ENCODE measurements around the gene PARVG. TPM values are rescaled to one million over a fixed set of nuclear protein-coding genes. Genes with fewer than 3 reads are reported as not detected.
"Not testable (repeated sequence)": the region's sequence is repeated elsewhere in the genome, so short reads cannot be mapped to it uniquely, and the experiment has no call there.

The PARVG gene
- total RNA-seq, 1 experiment from 2014 or later = not detected

GRCh38 chr22:44211946-44212930, 31.5 kb downstream of the PARVG start:
- no peak for DNase-seq (ENCODE audit: low read depth)

DNA sequence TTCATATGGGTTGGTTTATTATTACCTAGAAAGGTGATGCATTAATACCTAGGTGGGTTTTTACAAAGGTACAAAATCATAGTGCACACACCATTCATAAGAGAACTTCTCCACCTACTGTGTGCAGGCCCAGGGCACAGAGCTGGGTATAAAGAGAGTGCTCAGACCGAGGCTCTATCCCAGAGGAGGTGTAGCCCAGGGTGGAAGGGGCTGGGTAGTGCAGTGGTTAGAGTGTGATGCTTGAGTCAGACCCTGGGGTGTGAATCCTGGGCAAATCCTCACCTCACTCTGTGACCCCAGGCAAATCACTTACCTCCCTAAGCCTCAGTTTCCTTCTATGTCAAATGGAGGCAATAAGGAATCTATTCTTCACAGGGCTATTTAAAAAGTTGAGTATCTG, 32.2 kb downstream of the PARVG start:
- DNase-seq (ENCODE audit: low read depth) = no peak

DNA sequence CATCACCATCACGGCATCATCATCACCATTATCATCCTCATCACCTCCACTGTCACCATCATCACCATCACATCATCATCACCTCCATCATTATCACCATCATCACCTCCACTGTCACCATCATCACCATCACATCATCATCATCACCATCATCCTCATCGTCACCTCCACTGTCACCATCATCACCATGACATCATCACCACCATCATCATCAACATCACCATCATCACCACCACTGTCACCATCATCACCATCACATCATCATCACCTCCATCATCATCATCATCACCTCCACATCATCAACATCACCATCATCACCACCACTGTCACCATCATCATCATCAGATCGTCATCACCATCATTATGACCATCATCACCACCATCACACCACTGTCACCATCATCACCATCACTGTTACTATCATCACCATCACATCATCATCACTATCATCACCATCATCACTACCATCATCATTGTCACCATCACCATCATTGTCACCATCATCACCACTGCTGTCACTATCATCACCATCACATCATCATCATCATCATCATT, 32.8 kb downstream of the PARVG start:
- no peak for DNase-seq (ENCODE audit: low read depth)

- DNase-seq (ENCODE audit: low read depth) = no peak
Observed at GRCh38 chr22:44214187-44214586, 33.5 kb downstream of the PARVG start.

GRCh38 chr22:44214764-44215163, 34.0 kb downstream of the PARVG start:
- DNase-seq (ENCODE audit: low read depth) = no peak

DNA sequence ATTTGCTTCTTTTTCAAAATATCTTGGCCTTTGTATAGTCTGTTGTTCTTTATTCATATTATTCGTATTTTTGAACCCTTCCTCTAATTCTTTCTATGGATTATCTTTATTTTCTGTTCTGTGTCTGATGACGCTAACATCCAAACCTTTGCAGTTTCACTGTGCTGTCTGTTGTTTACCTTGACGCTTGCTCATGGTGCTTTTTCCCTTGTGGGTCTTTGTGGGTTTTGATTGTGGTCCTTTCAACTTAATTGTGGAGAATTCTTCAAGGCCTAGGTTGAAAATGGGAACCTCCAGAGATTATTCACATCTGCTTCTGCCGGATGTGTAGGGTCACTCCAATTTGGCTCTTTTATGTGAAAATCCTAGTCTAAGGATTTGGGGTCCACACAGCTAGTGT, 34.6 kb downstream of the PARVG start:
- DNase-seq (ENCODE audit: low read depth) = no peak

- DNase-seq (ENCODE audit: low read depth) = no peak
Observed at GRCh38 chr22:44217346-44217745, 36.6 kb downstream of the PARVG start.

- DNase-seq (ENCODE audit: low read depth) = no peak
Observed at GRCh38 chr22:44218071-44218470, 37.3 kb downstream of the PARVG start.

DNA sequence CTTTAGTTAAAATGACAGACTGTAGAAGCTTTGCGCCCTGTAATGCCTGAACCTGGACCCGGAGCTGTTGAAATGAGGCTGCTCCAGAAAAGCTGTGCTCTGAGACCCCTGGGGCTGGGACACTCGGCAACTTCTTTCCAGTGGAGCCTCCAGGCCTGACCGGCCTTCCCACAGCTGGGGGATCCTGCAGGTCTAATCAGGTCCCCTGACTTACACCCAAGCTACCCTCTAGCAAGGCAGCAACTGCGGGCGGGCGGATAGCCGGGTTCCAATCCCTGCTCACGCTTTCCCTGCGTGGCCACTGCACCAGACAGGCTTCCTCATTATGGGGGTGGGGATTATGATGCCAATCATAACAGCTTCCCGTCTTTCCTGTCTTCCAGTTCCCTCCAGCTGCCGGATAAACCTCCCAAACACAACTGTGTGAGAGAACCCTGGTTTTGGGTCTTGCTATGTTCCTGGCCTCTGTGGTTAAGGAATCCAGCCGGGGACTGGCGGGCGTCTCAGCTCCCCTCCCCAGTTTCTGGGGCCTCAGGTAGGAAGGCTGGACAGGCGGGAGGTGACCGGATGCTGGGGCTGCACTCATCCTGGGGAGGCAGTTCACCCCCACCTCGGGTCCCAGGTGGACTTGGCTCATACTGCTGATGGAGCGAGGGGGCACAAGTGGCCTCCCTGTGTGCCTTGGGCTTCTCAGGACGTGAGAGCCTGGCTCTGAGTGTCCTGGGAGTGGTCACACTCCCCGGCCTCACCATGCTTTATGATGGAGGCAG, 38.6 kb downstream of the PARVG start:
- DNase-seq (ENCODE audit: low read depth) = no peak

- no peak for DNase-seq (ENCODE audit: low read depth)
Observed at GRCh38 chr22:44220727-44221680, 40.3 kb downstream of the PARVG start.

GRCh38 chr22:44221710-44222475, 41.2 kb downstream of the PARVG start:
- DNase-seq (ENCODE audit: low read depth) = no peak

- peak; percentile 9 for DNase-seq (ENCODE audit: low read depth)
Observed at GRCh38 chr22:44224166-44224565, 43.4 kb downstream of the PARVG start.

- no peak for DNase-seq (ENCODE audit: low read depth)
Observed at GRCh38 chr22:44225091-44225689, 44.5 kb downstream of the PARVG start.

- DNase-seq (ENCODE audit: low read depth) = no peak
Observed at GRCh38 chr22:44225812-44226211, 45.1 kb downstream of the PARVG start.

DNA sequence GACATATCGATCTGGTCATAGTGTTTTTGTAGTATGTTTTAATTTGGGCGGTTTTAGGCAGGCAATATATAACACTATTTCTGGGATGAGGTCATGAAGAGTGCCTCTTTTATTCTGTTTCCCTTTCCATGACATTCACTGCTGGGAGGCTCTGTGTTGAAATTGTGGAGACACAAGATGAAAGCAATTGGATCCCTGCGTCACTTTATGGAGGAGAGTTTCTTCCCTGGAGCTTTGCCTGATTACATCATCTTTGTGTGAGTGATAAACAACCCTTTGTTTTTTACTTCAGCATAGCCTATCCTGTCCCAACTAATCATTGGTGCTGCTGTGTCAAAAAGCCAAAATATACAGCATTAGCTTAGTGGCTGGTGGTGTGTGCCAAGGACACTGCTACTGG, 48.6 kb downstream of the PARVG start:
- DNase-seq (ENCODE audit: low read depth) = no peak

- DNase-seq (ENCODE audit: low read depth) = no peak
Observed at GRCh38 chr22:44229809-44230208, 49.1 kb downstream of the PARVG start.

DNA sequence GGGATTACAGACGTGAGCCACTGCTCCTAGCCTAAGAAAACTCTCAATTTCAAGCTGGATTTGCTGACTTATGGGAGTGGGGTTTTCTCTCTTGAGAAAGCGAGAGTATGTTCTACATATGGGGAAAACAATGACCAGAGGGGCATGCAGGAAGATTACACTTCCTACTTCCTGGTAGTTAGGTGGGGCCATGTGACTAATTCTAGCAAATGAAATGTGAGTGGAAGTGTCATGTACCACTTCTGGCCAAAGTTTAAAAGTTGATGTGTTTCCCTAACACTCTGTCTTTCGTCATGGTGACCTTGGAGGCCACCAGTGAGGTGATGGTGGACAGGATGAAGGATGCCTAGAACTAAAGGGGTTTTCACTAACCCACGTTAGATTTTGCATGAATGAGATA, 50.5 kb downstream of the PARVG start:
- no peak for DNase-seq (ENCODE audit: low read depth)

GRCh38 chr22:44234372-44234771, 53.6 kb downstream of the PARVG start:
- DNase-seq (ENCODE audit: low read depth) = not testable (repeated sequence)

- DNase-seq (ENCODE audit: low read depth) = no peak
Observed at GRCh38 chr22:44237290-44237689, 56.6 kb downstream of the PARVG start.

GRCh38 chr22:44241121-44241520, 60.4 kb downstream of the PARVG start:
- not testable (repeated sequence) for DNase-seq (ENCODE audit: low read depth)
